Sigmoid colon (tissue), 7 donors: Measurements from ENCODE around the gene RPL5. TPM values are rescaled to one million over a fixed set of nuclear protein-coding genes. Genes with fewer than 3 reads are reported as not detected.

Experiments
- DNase-seq: peaks from one replicate; pipeline ENCODE4 v3.0.0-alpha.2; 2019
- H3K27ac ChIP-seq, 4 donors: fragments of 200-600 bp; sonication (generic); one replicate each; pipeline ENCODE4 v1.5.1; 2016 to 2019; ENCODE audit warnings: mild to moderate bottlenecking in 1 of 4
- H3K27me3 ChIP-seq, 3 donors: fragments of 200-600 bp; sonication (generic); one replicate each; pipeline ENCODE4 v1.5.1; 2019; ENCODE audit warnings: mild to moderate bottlenecking in 1 of 3
- H3K36me3 ChIP-seq, 4 donors: fragments of 200-600 bp; sonication (generic); one replicate each; pipeline ENCODE4 v1.5.1; 2016 to 2019
- H3K4me1 ChIP-seq, 4 donors: fragments of 200-600 bp; sonication (generic); one replicate each; pipeline ENCODE4 v1.5.1; 2017 to 2019
- H3K4me3 ChIP-seq, 4 donors: fragments of 200-600 bp; sonication (generic); one replicate each; pipeline ENCODE4 v1.5.1; 2017 to 2019; ENCODE audit warnings: mild to moderate bottlenecking in 2 of 4, moderate library complexity in 1 of 4
- H3K9me3 ChIP-seq, 4 donors: fragments of 200-600 bp in 3 of 4; sonication (generic) in 3 of 4; one replicate each; pipeline versions ENCODE4 v1.5.1 to v1.6.1; 2013 to 2019
- EP300 ChIP-seq, 4 donors: sonication (generic); formaldehyde crosslinking; IDR thresholded peaks; one replicate each; pipeline ENCODE4 v1.6.1; 2017; ENCODE audit warnings: antibody characterized with exemption in 4 of 4
- POLR2A ChIP-seq, 2 donors: fragments of 450-650 bp; IDR thresholded peaks; one replicate each; pipeline ENCODE4 v1.6.1; 2016; ENCODE audit warnings: antibody characterized with exemption in 2 of 2, mild to moderate bottlenecking in 2 of 2, moderate library complexity in 2 of 2
- POLR2AphosphoS5 ChIP-seq, 4 donors: sonication (generic); formaldehyde crosslinking; IDR thresholded peaks; one replicate each; pipeline ENCODE4 v1.6.1; 2017; ENCODE audit warnings: antibody characterized with exemption in 4 of 4
- WGBS, 2 donors: extraction: QIAGEN DNeasy Blood & Tissue Kit; methylation state at CpG; one replicate each; pipeline ENCODE4 v1.1.7; 2013; 5-methylcytosine and 5-hydroxymethylcytosine counted together
- intact Hi-C: fragments of 100-400 bp; cut with DNase I; formaldehyde crosslinking; loops from one replicate; pipeline ENCODE4 v1.15.1; 2023
- polyA plus RNA-seq, 3 donors: library from polyadenylated mRNA; stranded (reverse); fragments of 200-250 nt; gene quantifications; one replicate each; pipeline ENCODE4 v1.2.3, GENCODE V29; 2013
- total RNA-seq, 4 donors: library from RNA; depleted of rRNA; stranded (reverse); fragments of >200 nt; gene quantifications; one replicate each; pipeline ENCODE4 v1.1.0, GENCODE V29; 2016
- TF ChIP-seq, protein P1 (sequence below), 4 experiments: fragments of 450-650 bp in 3 of 4; fragments of 200-600 bp in 1 of 4; IDR thresholded peaks; one replicate each; pipeline ENCODE4 v1.5.1; 2016 to 2019; ENCODE audit warnings: antibody characterized with exemption in 4 of 4, mild to moderate bottlenecking in 3 of 4, moderate library complexity in 2 of 4
- donor health status: healthy with polysubstance abuse.
- donor health status: Bipolar disorder and iron deficiency.
- donor health status: healthy.

RPL5 gene
- total and polyA plus RNA-seq, 7 donors: 1,392 to 3,236 (median 2,354) TPM

DNA sequence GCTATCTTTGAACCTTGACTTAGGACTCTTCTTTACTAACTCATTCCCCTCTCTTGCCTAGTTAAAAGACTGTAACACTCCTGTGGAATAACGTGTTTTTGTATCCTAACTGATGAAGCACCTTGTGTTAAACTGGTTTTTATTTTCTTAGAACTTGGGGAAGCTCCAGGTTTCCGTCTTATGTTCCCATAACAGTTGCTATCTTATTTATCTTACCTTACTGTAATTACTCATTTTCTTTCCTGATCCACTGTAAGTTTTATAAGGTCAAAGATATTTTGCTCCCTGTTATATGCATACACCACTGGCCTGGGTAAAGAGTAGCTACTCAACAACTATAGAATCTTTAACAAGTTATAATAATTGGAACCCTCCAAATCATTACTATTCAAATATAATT lies 43.1 kb downstream of the RPL5 start:
- intact Hi-C loops: no loop called here
- 28 to 78% methylated on average over 2 of the region's 2 CpGs for WGBS, 2 donors
- Histone ChIP-seq H3K9me3 (peaks cover 0 to 5% (median 0%) of the 10 kb centered on the region in 4 donors), H3K4me3 (no peak overlapping the region), H3K27me3 (no peaks in the 10 kb centered on the region), H3K27ac (no peak overlapping the region), H3K4me1 (peaks cover 0 to 21% (median 11%) of the 10 kb centered on the region in 4 donors), H3K36me3 (peaks cover 0 to 16% (median 2%) of the 10 kb centered on the region in 4 donors)
- no peak for TF ChIP-seq POLR2A (IDR thresholded peaks at IDR 0.05)
- no peak for DNase-seq

DNA sequence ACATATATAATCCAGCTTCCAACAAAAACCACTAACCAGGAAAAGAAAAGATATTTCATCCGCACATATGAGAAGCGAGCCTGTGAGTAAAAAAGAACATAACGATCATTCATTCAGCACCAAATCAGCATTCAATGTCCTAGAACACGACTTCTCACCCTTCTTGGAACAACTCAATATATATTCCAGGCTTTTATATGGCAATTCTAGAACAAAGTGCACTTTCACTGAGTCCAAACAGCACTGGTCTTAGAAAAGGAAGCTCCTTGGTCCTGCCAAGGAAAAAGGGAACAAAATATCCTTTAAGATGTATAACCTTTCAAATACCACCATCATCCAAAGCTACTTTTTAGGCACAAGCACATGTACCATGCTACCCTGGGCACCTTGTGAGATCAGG lies 44.5 kb downstream of the RPL5 start:
- TF ChIP-seq POLR2A (IDR thresholded peaks at IDR 0.05) (no peak), EP300 (IDR thresholded peaks at IDR 0.05) (no peak), POLR2AphosphoS5 (IDR thresholded peaks at IDR 0.05) (no peak)
- TF ChIP-seq, protein P1, sequence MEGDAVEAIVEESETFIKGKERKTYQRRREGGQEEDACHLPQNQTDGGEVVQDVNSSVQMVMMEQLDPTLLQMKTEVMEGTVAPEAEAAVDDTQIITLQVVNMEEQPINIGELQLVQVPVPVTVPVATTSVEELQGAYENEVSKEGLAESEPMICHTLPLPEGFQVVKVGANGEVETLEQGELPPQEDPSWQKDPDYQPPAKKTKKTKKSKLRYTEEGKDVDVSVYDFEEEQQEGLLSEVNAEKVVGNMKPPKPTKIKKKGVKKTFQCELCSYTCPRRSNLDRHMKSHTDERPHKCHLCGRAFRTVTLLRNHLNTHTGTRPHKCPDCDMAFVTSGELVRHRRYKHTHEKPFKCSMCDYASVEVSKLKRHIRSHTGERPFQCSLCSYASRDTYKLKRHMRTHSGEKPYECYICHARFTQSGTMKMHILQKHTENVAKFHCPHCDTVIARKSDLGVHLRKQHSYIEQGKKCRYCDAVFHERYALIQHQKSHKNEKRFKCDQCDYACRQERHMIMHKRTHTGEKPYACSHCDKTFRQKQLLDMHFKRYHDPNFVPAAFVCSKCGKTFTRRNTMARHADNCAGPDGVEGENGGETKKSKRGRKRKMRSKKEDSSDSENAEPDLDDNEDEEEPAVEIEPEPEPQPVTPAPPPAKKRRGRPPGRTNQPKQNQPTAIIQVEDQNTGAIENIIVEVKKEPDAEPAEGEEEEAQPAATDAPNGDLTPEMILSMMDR (IDR thresholded peaks at IDR 0.05): no peak
- 42 to 81% methylated on average over 4 of the region's 4 CpGs for WGBS, 2 donors
- no peak overlapping the region for H3K4me3 ChIP-seq
- H3K27ac ChIP-seq: no peak overlapping the region
- peaks cover 0 to 5% (median 0%) of the 10 kb centered on the region in 4 donors for H3K9me3 ChIP-seq
- H3K36me3 ChIP-seq: peaks cover 0 to 16% (median 2%) of the 10 kb centered on the region in 4 donors
- no peaks in the 10 kb centered on the region for H3K27me3 ChIP-seq
- no peak for DNase-seq
- intact Hi-C loops: no loop called here
- peaks cover 0 to 21% (median 11%) of the 10 kb centered on the region in 4 donors for H3K4me1 ChIP-seq

DNA sequence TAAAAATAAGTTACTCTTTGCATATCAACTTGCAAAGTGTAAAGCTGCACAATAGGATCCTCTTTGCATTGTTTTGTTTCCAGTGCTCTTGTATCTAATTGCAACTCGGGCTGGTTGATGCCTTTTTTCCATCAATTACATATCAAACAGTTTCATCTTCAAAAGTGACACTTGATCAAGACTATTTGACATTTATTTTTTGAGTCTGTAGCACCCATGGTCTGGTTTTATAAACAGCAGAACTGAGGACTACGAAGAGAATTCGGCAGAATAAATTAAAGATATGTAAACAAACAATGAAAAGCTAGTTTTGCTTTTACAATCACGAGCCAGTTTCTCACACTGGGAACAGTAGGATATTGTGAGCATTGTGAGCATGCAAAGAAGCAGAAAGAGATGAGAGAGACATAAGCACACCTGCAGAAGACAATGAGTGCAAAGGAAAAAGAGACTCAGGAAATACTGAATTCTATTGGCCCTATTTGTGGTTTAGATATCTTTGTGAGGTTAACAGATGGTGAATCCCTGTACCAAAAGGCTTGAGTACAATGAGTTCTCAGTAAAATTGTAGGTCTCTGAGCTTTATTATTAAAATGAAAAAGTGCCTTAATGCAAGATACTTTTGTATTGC lies 45.4 kb downstream of the RPL5 start:
- Histone ChIP-seq H3K36me3 (peaks cover 0 to 16% (median 2%) of the 10 kb centered on the region in 4 donors), H3K27ac (no peak overlapping the region), H3K4me3 (no peak overlapping the region), H3K4me1 (peaks cover 0 to 21% (median 11%) of the 10 kb centered on the region in 4 donors), H3K27me3 (no peaks in the 10 kb centered on the region), H3K9me3 (peaks cover 0 to 5% (median 0%) of the 10 kb centered on the region in 4 donors)
- TF ChIP-seq POLR2AphosphoS5 (IDR thresholded peaks at IDR 0.05) (no peak), EP300 (IDR thresholded peaks at IDR 0.05) (no peak), POLR2A (IDR thresholded peaks at IDR 0.05) (no peak)
- TF ChIP-seq, protein P1 (IDR thresholded peaks at IDR 0.05): no peak
- intact Hi-C loops: no loop called here
- WGBS, 2 donors: 8 to 38% methylated on average over 4 of the region's 4 CpGs
- no peak for DNase-seq

DNA sequence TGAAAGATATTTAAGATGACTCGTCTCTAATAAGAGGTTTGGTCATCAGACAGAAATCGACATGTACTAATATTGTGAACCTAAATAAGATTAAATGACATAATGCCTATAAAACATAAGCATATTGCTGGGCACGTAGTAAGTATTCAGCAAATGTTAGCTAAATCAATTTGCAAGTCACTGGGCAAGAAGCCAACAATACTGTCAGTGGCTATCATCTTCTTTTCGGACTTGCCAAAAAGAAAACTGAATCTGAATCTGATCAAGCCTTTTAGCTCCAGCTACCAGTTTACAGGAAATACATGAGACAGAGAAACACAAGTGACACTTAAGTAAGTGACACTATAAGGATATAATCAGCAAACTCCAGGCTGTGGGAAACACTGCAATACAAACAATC lies 46.0 kb downstream of the RPL5 start:
- H3K36me3 ChIP-seq: peaks cover 0 to 16% (median 2%) of the 10 kb centered on the region in 4 donors
- no peak for DNase-seq
- no peak overlapping the region for H3K27ac ChIP-seq
- peaks cover 0 to 21% (median 11%) of the 10 kb centered on the region in 4 donors for H3K4me1 ChIP-seq
- TF ChIP-seq, protein P1 (IDR thresholded peaks at IDR 0.05): no peak
- TF ChIP-seq EP300 (IDR thresholded peaks at IDR 0.05): no peak
- TF ChIP-seq POLR2A (IDR thresholded peaks at IDR 0.05): no peak
- TF ChIP-seq POLR2AphosphoS5 (IDR thresholded peaks at IDR 0.05): no peak
- intact Hi-C loops: no loop called here
- 16 to 55% methylated on average over 4 of the region's 4 CpGs for WGBS, 2 donors
- H3K9me3 ChIP-seq: peaks cover 0 to 2% (median 0%) of the 10 kb centered on the region in 4 donors
- H3K27me3 ChIP-seq: no peaks in the 10 kb centered on the region
- no peak overlapping the region for H3K4me3 ChIP-seq

DNA sequence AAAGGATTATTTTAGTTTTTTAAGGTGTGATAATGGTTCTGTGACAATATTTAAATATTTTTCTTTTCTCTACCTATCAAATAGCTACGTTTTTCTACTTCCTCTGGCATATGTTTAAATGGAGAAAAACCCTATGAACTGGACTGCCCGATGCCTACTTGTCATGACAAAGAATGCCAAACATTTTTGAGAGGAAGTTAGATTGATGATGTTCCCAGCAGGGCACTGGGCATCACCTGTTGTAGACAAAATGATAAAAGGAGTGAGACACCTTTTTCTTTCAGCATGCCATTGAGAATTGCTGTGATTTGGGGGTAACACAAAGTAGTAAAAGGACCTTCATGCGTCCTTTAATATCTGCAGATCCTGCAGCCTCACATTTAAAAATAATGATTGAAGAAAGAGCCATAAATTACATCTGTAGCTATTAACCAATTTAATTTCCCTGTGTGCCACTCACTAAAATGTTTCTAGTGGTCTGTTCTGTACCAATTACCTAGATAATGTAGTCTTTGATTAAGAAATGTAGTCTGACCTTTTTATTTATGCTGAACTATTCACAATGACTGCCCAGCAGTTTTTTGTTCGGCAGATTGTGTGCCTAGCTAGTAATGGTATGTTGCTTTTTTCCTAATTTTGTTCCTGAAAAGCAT lies 47.6 kb downstream of the RPL5 start:
- Histone ChIP-seq H3K27me3 (no peaks in the 10 kb centered on the region), H3K27ac (no peak overlapping the region), H3K36me3 (peaks cover 0 to 5% (median under 1%) of the 10 kb centered on the region in 4 donors), H3K4me1 (peaks cover 0 to 21% (median 11%) of the 10 kb centered on the region in 4 donors), H3K4me3 (no peak overlapping the region), H3K9me3 (no peaks in the 10 kb centered on the region)
- no peak for DNase-seq
- 88 to 90% methylated on average over 4 of the region's 4 CpGs for WGBS, 2 donors
- intact Hi-C loops: no loop called here
- TF ChIP-seq POLR2AphosphoS5 (IDR thresholded peaks at IDR 0.05) (no peak), POLR2A (IDR thresholded peaks at IDR 0.05) (no peak), EP300 (IDR thresholded peaks at IDR 0.05) (no peak)
- TF ChIP-seq, protein P1 (IDR thresholded peaks at IDR 0.05): no peak
